DMS79 (cell line): ENCODE measurements around the gene THEMIS2.
"Not testable (repeated sequence)": the region's sequence is repeated elsewhere in the genome, so short reads cannot be mapped to it uniquely, and the experiment has no call there.

Experiments used
- DNase-seq: peaks from one replicate; lab custom pipeline; 2025; lab: John Stamatoyannopoulos, UW

The THEMIS2 gene

DNA sequence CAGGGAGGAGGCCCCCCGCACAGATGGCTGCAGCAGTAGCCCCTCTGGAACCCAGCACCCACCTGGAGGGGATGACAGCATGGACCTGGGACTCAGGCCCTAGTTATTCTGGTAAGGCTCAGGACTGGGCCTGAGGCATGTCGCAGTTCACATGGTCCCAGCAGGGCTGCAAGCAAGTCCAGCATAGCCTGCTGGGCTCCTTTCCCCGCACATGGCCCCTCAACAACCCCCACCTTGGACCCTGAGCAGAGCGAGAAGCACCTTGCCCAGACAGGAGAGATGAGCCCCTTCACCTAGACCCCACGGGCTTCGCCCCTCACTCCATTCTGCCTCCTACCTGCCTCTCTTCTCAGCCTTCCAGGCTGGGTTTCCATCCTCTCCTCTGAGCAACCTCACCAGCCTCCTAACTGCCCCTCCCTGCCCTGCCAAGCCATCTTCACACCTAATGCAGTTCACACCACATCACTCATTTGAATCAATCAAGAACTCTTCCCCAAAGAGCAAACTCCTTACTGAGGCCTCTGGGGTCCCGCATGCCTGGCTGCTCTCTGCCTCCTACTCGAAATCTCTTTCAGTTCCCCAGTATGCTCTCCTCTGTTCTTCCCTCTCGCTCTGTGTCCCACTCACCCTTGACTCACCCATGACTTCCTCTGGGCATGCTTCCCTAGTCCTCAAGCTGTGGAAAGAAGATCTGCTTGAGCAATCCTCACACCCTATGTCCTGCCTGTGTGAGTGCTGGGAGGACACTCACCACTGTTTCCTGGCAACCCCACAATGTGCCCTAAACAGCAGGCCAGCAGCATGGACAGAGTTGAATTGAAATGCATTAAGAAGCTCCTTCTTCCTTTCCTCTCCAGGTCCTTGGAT is 9.4 kb upstream of the THEMIS2 start:
- no peak for DNase-seq

DNA sequence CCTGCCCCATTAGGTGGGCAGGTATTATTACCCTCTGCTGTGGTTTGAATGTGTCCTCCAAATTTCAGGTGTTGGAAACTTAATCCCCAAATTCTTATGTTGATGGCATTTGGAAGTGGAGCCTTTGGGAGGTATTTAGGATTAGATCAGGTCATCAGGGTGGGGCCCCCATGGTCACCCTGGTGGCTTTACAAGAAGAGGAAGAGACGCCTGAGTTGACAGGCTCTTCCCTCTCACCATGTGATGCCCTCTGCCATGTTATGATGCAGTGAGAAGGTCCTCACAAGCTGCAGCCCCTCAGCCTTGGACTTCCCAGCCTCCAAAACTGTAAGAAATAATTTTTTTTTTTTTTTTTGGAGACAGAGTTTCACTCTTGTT is 8.8 kb upstream of the THEMIS2 start:
- DNase-seq, result no peak

DNA sequence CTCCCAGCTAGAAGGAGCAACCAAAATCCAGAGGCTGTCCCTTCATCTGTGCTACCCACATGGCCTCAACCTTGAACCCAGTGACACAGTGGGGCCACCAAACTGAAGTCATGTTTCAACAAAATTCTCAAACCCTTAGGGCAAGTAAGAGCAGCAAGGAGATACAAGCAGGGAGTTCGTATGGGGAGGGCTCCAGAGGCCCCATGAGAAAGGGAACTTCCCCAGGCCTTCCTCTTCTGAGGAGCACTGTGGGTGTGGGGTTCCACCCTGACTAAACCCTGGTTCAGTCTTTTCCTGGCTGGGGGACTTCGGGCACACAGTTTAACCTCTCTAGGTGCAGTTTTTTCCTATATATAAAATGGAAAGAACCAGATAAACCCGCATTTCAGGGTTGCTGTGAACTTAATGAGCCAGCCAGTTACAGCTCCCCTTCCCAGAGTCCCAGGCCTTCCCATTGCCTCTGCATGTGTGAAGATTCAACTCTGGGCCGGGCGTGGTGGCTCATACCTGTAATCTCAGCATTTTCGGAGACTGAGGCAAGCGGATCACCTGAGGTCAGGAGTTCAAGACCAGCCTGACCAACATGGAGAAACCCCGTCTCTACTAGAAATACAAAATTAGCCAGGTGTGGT is 8.0 kb upstream of the THEMIS2 start:
- no peak for DNase-seq

DNA sequence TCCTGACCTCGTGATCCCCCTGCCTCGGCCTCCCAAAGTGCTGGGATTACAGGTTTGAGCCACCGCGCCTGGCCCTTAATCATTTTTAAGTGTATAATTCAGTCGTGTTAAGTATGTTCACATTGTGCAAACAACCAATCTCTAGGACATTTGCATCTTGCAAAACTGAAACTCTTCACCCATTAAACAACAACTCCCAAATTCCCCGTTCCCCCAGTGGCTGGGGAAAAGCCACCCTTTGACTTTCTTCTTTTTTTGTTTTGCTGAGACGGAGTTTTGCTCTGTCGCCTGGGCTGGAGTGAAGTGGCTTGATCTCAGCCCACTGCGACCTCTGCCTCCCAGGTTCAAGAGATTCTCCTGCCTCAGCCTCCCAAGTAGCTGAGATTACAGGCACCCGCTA is 6.5 kb upstream of the THEMIS2 start:
- no peak for DNase-seq

DNA sequence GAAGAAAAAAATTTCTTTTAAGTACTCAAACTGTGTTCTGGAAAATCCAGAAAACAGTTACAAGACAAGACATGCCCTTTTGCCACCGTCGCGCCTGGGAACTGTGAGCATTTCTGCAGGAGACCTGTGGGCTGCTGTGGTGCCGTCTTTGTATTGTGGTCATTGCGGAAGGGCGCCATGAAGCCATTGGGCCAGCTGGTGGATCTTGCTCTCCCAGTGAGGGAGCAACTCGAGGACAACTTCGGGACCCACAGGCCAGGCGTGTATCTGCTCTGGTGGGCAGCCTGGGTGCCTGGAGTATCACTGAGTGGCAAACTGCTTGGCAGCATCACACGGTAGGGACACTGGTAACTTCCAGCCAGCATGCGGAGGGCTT is 3.8 kb upstream of the THEMIS2 start:
- DNase-seq, result no peak

DNA sequence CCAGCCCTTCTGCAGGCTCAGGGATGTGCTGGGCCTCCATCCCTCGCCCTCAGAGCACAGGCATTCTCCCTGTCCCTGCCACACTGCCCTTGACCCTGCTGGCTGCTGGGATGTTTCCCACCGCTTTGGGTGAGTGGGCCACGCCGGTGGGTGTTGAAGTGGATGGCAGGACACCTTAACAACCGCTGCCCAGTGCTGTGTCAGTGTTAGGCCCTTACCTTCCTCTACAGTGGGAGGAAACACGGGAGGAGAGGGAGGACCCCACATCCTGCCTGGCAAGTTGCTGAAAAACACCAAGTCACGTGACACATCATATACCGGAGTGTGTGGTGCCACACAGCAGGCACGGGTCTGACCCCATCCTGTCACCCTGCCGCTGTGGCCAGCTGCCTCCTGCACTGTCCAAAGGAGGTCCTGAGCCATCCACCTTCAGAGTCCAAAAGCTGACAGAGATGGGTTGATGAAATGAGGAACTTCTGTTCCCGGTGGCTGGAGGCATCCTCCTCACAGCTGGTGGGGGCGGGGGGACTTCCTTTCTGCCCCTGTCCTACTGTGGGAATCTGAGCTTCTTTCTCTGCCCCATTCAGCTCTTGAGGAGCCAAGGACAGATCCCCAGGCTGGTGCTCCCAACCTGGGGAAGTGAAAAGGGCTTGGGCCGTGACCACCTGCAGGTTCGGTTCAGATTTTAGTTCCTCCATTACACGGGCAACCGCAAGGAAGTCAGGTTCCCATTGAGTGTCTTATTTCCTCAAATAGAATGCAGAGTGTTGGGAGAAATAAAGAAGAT is 3.2 kb upstream of the THEMIS2 start:
- no peak for DNase-seq

DNA sequence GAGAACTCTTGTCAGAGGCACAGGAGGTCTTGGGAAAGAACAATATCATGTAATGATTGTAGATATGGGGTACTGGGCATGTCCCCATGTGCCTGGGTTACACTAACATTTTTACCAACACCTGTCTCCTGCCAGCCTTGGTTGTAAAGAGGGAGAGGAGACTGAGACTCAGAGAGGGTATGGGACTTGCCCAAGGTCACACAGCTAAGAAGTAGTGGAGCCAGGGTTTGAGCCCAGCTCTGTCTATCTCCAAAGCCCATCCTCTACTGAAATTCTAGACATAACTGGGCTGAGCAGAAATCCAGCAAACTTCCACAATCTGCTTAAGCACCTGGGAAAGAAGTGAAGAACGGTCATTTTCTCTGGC is 2.6 kb upstream of the THEMIS2 start:
- DNase-seq, result no peak

DNA sequence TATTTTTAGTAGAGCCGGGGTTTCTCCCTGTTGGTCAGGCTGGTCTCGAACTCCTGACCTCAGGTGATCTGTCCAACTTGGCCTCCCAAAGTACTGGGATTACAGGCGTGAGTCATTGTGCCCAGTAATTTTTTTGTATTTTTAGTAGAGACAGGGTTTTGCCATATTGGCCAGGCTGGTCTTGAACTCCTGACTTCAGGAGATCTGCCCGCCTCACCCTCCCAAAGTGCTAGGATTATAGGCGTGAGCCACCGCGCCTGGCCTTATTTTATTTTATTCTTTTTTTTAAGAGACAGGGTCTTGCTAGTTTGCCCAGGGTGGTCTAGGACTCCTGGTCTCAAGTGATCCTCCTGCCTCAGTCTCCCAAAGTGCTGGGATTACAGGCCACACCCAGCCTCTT is 1.3 kb upstream of the THEMIS2 start:
- not testable (repeated sequence) for DNase-seq

DNA sequence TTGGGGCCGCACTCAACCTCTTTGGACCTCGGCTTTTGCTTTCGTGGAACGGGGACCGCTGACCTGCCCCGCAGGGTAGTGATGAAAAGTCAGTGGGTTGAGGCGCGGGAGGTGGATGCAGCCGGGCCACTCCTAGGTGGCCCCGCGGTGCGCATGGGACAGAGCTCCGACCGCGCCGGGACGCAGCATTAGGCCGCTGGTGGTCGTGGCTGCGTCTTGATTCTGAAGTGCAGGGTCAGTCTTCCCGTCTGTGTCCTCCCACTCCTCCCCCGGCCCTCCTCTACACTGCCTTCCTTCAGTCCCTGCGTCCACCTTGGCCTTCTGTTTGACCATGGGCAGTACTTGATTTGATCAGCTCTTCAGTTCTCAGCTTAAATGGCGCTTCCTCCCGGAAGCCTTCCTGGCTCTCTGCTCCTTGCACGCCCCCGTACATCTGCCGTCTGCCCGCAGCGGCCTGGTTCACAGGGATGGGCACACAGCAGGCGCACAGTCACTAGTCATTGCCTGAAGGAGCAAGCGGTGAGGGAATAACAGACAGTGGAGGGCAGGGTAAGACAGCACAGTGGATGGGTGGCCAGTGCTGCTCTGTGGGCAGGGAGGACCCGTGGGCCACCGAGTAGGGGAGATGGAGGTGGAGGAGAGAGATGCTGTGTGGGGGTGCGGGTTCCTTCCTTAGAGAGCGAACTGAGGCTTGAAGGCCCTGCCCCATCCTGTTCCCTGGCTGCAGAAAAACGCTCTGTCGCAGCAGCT is 633 bp downstream of the THEMIS2 start:
- DNase-seq, result no peak

DNA sequence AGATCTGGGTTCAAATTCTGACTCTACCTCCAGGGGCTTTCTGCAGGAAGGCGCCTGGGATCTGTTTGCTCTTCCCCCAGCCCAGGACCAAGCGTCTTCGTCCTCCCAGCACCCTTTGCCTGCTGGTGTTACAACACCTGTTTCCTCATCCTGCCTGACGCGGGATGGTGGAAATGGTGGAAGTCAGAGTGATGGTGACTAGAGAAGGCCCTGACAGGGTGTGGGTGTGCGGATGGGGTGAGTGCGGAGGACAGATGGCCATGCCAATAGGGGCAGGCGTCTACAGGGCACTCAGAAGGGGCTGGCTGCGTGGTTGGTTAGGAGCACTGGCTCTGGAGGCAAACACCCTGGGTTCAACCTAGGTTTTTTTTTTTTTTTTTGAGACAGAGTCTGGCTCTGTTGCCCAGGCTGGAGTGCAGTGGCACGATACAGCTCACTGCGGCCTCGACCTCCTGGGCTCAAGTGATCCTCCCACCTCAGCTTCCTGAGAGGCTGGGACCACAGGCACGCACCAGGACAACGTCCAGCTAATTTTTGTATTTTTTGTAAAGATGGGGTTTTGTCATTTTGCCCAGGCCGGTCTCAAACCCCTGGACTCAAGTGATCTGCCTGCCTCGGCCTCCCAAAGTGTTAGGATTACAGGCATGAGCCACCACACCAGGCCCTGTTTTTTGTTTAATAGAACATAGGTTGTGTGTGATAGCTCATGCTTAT is 1.5 kb downstream of the THEMIS2 start:
- DNase-seq, result no peak

DNA sequence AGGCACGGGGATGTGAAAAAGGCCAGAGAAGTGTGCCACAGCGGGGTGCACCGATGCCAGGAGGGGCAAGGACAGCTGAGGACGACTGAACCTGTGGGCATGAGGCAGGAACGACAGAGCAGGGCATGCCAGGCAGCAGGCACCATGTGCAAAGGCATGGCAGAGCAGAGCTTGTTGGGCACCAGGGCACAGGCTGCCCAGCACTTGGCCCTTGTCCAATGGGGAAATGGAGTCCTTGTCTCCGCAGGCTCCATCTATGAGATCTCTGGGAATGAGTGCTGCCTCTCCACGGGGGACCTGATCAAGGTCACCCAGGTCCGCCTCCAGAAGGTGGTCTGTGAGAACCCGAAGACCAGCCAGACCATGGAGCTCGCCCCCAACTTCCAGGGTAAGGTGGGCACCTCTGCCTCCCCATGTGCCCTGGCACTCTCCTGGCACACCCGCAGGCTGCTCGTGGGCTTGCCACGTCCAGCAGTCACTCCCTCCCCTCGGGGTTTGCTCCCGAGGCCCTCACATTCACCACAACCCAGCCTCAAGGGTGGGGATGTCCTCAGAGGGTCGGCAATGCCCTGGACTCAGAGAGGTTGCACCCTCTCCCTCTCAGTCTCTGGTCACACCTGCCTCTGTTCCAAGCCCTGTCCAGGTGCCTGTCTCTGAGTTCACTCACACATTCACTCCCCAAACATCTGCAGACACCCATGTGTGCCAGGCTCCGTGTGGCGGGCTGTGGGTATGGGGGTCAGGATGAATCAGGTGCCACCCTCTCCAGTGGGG is 4.2 kb downstream of the THEMIS2 start:
- DNase-seq, result no peak

DNA sequence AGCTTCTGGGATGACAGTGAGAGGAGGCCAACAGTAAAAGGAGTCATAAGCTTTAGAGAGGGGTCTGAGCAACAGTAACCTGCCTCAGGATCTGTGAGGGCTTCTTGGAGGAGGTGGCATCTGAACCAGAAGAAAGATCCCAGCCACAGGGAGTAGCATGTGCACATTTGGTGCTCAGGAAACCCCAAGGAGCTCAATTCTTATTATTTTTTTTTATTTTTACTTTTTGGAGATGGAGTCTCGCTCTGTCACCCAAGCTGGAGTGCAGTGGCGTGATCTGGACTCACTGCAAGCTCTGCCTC is 4.7 kb downstream of the THEMIS2 start:
- DNase-seq, result no peak

DNA sequence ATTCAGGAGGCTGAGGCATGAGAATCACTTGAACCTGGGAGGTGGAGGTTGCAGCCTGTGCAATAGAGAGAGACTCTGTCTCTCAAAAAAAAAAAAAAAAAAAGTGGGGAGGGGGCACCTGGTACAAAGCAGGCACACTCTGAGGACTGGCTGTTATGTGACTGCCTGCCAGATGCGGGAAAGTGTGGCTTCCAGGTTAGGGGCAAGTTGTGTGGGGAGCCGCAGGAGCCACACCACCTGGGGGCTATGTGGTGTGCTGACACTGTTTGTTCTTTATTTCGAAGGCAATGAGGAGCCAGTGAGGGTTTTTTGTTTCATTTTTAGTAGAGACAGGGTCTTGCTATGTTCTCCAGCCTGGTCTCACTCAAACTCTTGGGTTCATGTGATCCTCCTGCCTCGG is 5.7 kb downstream of the THEMIS2 start:
- DNase-seq, result no peak

DNA sequence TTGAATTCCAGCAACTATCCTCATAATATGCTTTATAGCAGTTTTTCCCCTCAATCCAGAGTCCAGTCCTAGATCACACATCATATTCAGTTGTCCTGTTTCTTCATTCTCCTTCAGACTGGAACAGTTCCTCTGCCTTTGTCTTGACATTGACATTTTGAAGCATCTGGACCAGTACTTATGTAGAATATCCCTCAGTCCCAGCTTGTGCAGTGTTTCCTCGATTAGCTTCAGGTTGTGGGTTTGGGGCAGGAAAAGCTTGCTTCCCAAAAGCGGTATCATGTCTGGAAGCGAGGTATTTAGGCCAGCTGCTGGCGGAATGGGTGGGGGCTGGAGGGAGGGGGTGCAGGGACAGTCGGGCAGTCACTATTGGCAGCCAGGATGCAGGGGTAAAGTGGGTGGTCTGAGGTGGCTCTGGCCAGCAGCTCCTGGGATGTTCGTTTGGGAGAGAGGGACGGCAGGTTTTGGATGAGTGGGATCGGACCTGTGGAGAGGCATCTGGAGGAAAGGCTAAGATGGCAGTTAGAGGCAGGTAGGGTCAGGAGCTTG is 6.5 kb downstream of the THEMIS2 start:
- DNase-seq, result no peak

DNA sequence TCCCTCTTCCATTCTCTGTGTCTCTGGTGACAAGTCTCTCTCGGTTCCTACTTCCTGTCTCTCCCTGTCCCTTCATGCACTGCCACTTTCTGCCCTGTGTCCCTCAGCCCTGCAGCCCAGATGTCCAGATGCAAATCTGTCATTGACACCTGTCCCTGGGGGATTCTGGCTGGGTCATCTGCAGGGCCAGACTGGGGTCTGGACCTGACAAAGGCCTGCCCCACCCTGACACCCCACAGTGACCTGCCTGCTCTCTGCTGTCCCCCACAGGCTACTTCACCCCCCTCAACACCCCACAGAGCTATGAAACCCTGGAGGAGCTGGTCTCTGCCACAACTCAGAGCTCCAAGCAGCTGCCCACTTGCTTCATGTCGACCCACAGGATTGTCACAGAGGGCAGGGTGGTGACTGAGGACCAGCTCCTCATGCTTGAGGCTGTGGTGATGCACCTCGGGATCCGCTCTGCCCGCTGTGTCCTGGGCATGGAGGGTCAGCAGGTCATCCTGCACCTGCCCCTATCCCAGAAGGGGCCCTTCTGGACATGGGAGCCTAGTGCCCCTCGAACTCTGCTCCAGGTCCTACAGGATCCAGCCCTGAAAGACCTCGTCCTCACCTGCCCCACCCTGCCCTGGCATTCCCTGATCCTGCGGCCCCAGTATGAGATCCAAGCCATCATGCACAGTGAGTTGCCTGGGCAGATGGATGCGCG is 7.2 kb downstream of the THEMIS2 start:
- no peak for DNase-seq

DNA sequence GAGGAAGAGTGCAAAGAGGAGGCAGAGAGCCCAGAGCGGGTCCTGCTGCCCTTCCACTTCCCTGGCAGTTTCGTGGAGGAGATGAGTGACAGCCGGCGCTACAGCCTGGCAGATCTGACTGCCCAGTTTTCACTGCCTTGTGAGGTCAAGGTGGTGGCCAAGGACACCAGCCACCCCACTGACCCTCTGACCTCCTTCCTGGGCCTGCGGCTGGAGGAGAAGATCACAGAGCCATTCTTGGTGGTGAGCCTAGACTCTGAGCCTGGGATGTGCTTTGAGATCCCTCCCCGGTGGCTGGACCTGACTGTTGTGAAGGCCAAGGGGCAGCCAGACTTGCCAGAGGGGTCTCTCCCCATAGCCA is 10.2 kb downstream of the THEMIS2 start:
- DNase-seq, result no peak

DNA sequence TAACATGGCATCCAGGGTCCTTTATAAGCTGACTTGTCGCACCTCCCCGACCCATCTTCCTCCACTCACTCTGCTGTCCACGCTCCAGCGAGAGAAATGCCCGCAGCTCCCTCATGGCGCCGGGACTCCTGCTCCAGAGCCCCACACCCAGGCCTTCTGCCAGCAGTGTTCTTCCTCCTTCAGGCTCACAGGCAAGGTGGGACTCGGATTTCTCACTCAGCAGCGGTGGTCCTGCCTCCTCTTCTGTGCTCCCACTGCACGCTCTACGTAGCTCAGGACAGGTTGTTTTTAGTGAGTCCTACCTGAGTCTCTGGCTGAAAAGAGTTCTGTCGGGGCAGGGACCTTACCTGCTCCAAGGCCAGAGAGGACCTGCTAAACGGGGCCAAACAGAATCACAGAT is 11.2 kb downstream of the THEMIS2 start:
- DNase-seq, result no peak

DNA sequence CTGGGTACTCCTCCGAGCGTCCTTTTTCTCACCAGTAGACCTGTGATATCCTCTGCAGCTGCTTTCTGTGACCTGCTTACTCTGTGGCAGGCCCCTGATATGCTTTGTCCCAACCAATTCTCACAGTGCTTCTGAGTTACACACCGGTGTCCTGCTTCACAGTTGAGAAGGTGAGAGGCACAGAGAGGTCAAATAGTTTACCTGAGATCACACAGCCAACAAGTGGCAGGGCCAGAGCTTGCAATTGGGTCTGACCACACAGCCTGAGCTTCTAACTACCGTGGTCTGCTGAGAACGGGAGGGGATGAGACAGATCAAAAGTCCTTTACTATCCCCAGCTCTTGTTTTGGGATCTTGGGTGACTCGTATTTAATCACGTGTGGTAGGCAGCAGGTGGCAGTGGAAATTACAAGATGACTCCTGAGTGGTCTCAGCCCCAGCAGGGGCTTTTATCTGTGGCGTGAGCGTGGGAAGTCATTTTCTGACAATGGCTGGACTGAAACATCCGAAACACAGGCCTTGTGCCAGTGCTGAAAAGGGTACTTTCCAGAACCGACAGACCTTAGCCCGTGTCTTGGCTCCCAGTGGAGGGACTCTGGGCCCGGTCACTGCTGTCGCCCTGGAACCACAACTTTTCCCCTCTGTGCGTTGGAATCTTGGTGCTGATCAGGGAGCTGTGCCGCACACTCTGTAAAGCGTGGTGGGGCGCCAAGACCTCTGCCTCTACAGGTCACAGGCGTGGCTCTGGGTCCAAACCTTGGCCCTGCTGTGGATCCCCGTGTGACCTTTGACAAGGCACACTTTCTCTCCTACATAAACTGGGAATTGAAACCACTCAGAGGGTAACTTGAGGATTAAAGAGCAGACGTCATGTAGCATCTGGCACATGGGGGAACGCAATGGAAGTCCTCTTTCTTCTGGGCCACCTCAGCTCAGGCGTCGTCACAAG is 11.9 kb downstream of the THEMIS2 start:
- no peak for DNase-seq

DNA sequence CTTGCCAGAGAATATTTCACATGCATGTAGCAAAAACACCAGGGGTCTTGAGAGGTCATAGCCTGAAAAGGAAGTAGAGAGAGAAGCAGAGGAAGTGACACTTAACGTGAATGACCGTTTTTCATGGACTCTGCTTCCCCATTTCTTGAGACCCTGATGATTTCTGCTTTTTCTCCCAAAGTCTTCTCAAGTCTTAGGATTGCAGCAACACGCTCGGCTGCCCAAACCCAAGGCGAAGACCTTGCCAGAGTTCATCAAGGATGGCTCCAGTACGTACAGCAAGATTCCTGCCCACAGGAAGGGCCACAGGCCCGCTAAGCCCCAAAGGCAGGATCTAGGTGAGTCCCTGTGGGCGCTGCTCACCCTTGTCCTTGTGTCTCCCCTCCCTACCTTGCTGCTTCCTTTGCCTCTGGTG is 12.8 kb downstream of the THEMIS2 start:
- DNase-seq, result no peak
